Urothelium cell line (cell line): Measurements from ENCODE around the gene MAPKAPK2.

ENCODE experiments used
- DNase-seq: peaks from one replicate; pipeline ENCODE4 v3.0.0; 2011; ENCODE audit warnings: low spot score, mixed read lengths
- FAIRE-seq: peaks from 2 replicates; lab custom pipeline; 2011; peaks lifted over from hg19 to GRCh38; lab: Jason Lieb, UNC

The MAPKAPK2 gene

GRCh38 chr1:206700445-206701036 is 15.8 kb downstream of the MAPKAPK2 start:
- no peak for FAIRE-seq
- no peak for DNase-seq

- no peak for FAIRE-seq
- DNase-seq, result no peak
Observed at GRCh38 chr1:206702260-206702659, 17.6 kb downstream of the MAPKAPK2 start.

- no peak for FAIRE-seq
- DNase-seq, result no peak
Observed at GRCh38 chr1:206702803-206703202, 18.1 kb downstream of the MAPKAPK2 start.

- DNase-seq (no peak), FAIRE-seq (no peak)
Observed at GRCh38 chr1:206703661-206704060, 19.0 kb downstream of the MAPKAPK2 start.

- FAIRE-seq, result no peak
Observed at GRCh38 chr1:206704226-206704625, 19.5 kb downstream of the MAPKAPK2 start.

GRCh38 chr1:206705191-206705590 is 20.5 kb downstream of the MAPKAPK2 start:
- FAIRE-seq, result no peak
- no peak for DNase-seq

More at GRCh38 chr1:206704226-206704625, 19.5 kb downstream of the MAPKAPK2 start:
- DNase-seq, result no peak

GRCh38 chr1:206705726-206706297 is 21.1 kb downstream of the MAPKAPK2 start:
- DNase-seq (no peak), FAIRE-seq (no peak)

GRCh38 chr1:206706298-206706791 is 21.6 kb downstream of the MAPKAPK2 start:
- no peak for DNase-seq
- no peak for FAIRE-seq

- DNase-seq, result no peak
- no peak for FAIRE-seq
Observed at GRCh38 chr1:206706806-206707366, 22.2 kb downstream of the MAPKAPK2 start.

GRCh38 chr1:206708058-206708457 is 23.4 kb downstream of the MAPKAPK2 start:
- DNase-seq (no peak), FAIRE-seq (no peak)

- FAIRE-seq (no peak), DNase-seq (no peak)
Observed at GRCh38 chr1:206708882-206709281, 24.2 kb downstream of the MAPKAPK2 start.

- DNase-seq, result no peak
- FAIRE-seq, result no peak
Observed at GRCh38 chr1:206709322-206709721, 24.6 kb downstream of the MAPKAPK2 start.

- no peak for FAIRE-seq
- no peak for DNase-seq
Observed at GRCh38 chr1:206709772-206710459, 25.2 kb downstream of the MAPKAPK2 start.

GRCh38 chr1:206710460-206710823 is 25.7 kb downstream of the MAPKAPK2 start:
- FAIRE-seq (no peak), DNase-seq (no peak)

GRCh38 chr1:206713070-206713469 is 28.4 kb downstream of the MAPKAPK2 start:
- FAIRE-seq (no peak), DNase-seq (no peak)

- DNase-seq (no peak), FAIRE-seq (no peak)
Observed at GRCh38 chr1:206713910-206714312, 29.2 kb downstream of the MAPKAPK2 start.

- DNase-seq, result peak; percentile 30
- FAIRE-seq, result no peak
Observed at GRCh38 chr1:206714331-206715058, 29.8 kb downstream of the MAPKAPK2 start.

- FAIRE-seq (no peak), DNase-seq (no peak)
Observed at GRCh38 chr1:206715120-206715519, 30.4 kb downstream of the MAPKAPK2 start.

- no peak for FAIRE-seq
Observed at GRCh38 chr1:206715552-206716158, 30.9 kb downstream of the MAPKAPK2 start.

GRCh38 chr1:206716159-206716869 is 31.6 kb downstream of the MAPKAPK2 start:
- FAIRE-seq (no peak), DNase-seq (no peak)

More at GRCh38 chr1:206715552-206716158, 30.9 kb downstream of the MAPKAPK2 start:
- DNase-seq, result no peak
